ENCODE data around the gene CDK13. TPM values are rescaled to one million over a fixed set of nuclear protein-coding genes. Genes with fewer than 3 reads are reported as not detected.

The CDK13 gene
- total and polyA plus RNA-seq, 2 donors (not counting 3 experiments of a cell fraction or from before 2014, with no cell fraction given), result 24.5 to 56.7 TPM

DNA sequence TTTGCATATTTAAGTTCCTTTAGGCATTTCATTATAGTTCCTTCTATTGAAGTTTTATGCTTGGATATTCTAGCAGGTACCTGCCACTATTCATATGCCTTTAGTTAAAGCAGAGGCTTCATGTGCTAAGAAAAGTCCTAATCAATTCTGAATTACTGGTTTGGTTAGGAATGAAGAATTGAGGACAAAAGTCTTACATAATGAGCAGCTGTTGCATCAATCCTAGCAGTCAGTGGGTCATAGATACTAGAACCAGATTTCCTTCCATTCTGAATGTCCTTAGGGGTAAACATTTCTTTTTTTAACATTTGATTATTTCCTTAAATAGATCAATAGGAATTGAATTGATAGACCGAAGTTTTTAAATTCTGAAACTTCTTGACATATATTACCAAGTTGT is 59.2 kb downstream of the CDK13 start:
- Histone ChIP-seq H2AFZ (ENCODE audit: low read depth, low read length) (no peak overlapping the region), H3K4me2 (ENCODE audit: insufficient read depth, low read length) (no peak overlapping the region), H3K79me2 (ENCODE audit: control insufficient read depth, insufficient read depth, low read length) (no peaks in the 10 kb centered on the region), H3K9ac (replicated peaks; ENCODE audit: extremely low read depth, insufficient read depth, low read length) (no peak overlapping the region), H3K4me3 (replicated peaks in 1 of 3; ENCODE audit: insufficient read depth in 1 of 3, low read depth in 1 of 3, low read length in 3 of 3) (no peak overlapping the region), H3K27me3 (ENCODE audit: control insufficient read depth in 2 of 2, insufficient read depth in 2 of 2, low read length in 2 of 2) (no peaks in the 10 kb centered on the region), H3K9me3 (replicated peaks; ENCODE audit: control insufficient read depth, insufficient read depth, low read length) (no peaks in the 10 kb centered on the region), H3K4me1 (ENCODE audit: control insufficient read depth, extremely low read depth, insufficient read depth, low read length) (no peaks in the 10 kb centered on the region), H3K36me3 (ENCODE audit: control insufficient read depth in 2 of 2, extremely low read depth in 1 of 2, insufficient read depth in 2 of 2, low read length in 2 of 2) (no peaks in the 10 kb centered on the region), H3K27ac (ENCODE audit: insufficient read depth, low read depth, low read length) (no peak overlapping the region), H4K20me1 (replicated peaks; ENCODE audit: control insufficient read depth, extremely low read depth, insufficient read depth, low read length) (no peaks in the 10 kb centered on the region), H3K9me1 (replicated peaks; ENCODE audit: control insufficient read depth, extremely low read depth, insufficient read depth, low read length) (no peaks in the 10 kb centered on the region)
- dilution Hi-C loops (cut with MboI; ENCODE audit: extremely low pct_ligation_motif_present, low sequenced_read_pairs) (no loop called here), intact Hi-C loops (cut with micrococcal nuclease) (no loop called here)
- no TSS peak for BruUV-seq (replicated peaks)
- TF ChIP-seq GATA2 (IDR thresholded peaks at IDR 0.05; ENCODE audit: insufficient read depth, insufficient read length, low read depth, low read length) (no peak), POLR2A (IDR thresholded peaks at IDR 0.05; ENCODE audit: low read depth, low read length) (no peak), FOS (IDR thresholded peaks at IDR 0.05; ENCODE audit: borderline replicate concordance, insufficient read depth, low read length) (no peak), JUN (IDR thresholded peaks at IDR 0.05; ENCODE audit: borderline replicate concordance, insufficient read depth, insufficient read length, low read depth) (no peak), POLR2AphosphoS5 (IDR thresholded peaks at IDR 0.05; ENCODE audit: insufficient read depth, low read depth, low read length) (no peak)
- TF ChIP-seq, protein P1, sequence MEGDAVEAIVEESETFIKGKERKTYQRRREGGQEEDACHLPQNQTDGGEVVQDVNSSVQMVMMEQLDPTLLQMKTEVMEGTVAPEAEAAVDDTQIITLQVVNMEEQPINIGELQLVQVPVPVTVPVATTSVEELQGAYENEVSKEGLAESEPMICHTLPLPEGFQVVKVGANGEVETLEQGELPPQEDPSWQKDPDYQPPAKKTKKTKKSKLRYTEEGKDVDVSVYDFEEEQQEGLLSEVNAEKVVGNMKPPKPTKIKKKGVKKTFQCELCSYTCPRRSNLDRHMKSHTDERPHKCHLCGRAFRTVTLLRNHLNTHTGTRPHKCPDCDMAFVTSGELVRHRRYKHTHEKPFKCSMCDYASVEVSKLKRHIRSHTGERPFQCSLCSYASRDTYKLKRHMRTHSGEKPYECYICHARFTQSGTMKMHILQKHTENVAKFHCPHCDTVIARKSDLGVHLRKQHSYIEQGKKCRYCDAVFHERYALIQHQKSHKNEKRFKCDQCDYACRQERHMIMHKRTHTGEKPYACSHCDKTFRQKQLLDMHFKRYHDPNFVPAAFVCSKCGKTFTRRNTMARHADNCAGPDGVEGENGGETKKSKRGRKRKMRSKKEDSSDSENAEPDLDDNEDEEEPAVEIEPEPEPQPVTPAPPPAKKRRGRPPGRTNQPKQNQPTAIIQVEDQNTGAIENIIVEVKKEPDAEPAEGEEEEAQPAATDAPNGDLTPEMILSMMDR (IDR thresholded peaks at IDR 0.05; ENCODE audit: extremely low read depth in 1 of 2, insufficient read depth in 1 of 2, low read depth in 1 of 2, low read length in 2 of 2), result no peak
- TF ChIP-seq, protein P2, sequence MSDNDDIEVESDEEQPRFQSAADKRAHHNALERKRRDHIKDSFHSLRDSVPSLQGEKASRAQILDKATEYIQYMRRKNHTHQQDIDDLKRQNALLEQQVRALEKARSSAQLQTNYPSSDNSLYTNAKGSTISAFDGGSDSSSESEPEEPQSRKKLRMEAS (IDR thresholded peaks at IDR 0.05; ENCODE audit: insufficient read depth, insufficient read length), result no peak
- ChIA-PET CTCF (no interaction called here), POLR2A (no interaction called here)
- FAIRE-seq (no peak), DNase-seq (ENCODE audit: low read depth, low spot score) (no peak)
